HG03571 (cell line): ENCODE measurements around the gene NBDY.
"Not testable (repeated sequence)": the region's sequence is repeated elsewhere in the genome, so short reads cannot be mapped to it uniquely, and the experiment has no call there.

Experiments used
- ATAC-seq: cut with Tn5 transposase; IDR thresholded peaks from one replicate; pipeline ENCODE4 v1.9.1; 2021; ENCODE audit not compliant: unreplicated experiment

NBDY gene

DNA sequence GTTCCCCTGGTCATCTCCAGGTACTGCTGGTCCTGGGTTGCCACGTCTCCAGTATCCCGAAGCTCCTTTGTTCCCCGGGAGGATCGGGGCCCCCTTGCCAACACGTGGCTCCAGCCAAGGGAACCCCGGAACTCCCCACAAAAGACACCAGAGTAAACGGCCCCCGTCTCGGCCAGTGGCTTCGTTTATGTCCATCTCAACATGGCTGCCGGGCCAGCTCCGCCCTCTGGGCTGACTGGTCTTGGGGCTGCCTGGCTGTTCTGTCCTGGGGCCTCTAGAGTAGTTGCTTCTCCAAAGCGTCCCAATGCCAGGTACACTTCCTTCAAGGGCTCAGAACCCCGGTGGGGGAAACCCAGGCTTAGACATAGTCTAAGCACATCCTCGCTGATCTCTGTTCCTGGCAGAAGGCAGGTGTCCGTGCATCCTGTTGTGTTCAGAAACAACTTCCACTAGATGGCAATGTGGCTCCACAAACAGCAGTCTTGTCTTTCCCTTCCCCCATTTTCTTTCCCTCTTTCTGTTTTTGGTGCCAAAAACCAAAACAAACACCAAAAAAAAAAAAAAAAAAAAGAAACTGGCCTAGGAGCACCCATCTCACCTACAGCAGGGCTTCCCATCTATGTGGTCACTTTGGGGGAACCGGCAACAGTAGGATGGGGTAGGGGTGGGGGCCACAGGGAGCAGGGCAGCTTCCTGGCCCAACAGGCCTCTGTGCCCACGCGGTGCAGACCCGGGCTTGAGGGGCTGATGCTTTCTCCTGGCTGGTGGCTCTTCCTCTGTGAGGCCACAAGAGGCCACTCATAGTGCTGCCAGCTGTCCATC, 35.3 kb downstream of the NBDY start:
- ATAC-seq = peak; percentile 57

DNA sequence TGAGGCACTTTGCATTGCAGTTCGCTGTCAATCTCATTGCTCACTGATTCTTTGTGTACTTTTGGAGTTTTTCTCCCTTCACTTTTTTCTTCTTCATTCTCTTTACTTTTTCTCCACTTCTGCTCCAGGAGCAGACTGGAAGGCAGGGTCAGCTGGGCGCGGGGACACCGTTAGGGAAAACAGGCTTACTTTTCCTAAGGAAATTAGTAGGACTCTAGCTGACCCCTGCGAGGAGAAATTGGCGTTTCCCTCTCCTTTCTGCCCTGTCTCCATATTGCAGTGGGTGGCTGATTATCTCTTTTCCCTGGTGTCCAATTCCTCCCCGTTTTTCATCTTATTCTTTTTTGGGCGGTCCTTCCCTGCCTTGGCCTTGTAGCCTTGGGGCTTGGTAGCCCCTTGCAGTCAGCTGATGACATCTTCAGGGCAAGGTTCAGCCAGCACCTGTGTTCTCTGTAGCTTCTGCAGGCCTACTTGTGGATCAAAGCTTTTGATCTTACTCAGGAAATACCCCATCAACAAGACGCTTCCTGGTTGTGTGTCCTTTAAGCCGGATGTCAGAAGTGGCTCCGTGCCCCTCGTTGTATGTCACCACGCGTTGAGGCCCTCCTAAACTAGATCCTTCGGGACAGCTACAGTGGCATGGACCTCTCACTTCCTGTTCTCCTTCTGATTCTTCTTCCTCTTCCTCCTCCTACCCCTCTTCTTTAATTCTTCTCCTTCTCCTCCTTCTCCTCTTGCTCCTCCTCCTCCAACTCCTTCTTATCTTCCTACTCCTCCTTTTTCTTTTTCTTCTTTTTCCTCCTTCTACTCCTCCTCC, 36.1 kb downstream of the NBDY start:
- ATAC-seq = no peak

DNA sequence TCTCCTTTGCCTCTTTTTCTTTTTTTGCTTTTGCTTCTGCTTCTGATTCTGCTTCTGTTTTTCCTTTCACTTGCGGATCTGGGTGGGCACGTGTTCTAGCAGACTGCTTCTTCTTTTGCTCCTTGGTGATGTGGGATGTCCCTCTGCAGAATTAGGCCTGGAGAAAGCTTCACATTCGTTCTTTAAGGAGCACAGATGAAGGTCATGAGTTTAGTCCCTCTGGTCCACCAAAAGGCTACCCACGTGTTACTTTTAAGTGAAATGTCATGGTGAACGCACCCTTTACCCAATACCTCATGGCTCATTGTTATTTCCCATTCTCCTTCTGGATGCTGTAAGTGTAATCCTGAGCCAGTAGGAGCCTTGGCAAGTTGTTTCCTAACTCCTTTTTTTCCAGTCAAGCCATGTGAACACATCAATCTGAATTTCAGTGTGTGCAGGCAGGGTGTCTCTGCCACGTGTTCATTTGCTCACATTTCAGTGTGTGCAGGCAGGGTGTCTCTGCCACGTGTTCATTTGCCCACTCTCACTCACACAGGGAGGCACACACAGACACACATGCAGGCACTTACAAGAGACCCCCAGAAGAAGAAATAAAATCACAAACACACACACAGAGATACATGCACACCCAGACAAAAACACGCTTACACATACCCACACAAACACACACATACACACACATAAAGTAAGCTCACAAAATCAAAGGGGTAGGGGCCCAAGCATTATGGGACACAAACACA, 36.9 kb downstream of the NBDY start:
- ATAC-seq = no peak

DNA sequence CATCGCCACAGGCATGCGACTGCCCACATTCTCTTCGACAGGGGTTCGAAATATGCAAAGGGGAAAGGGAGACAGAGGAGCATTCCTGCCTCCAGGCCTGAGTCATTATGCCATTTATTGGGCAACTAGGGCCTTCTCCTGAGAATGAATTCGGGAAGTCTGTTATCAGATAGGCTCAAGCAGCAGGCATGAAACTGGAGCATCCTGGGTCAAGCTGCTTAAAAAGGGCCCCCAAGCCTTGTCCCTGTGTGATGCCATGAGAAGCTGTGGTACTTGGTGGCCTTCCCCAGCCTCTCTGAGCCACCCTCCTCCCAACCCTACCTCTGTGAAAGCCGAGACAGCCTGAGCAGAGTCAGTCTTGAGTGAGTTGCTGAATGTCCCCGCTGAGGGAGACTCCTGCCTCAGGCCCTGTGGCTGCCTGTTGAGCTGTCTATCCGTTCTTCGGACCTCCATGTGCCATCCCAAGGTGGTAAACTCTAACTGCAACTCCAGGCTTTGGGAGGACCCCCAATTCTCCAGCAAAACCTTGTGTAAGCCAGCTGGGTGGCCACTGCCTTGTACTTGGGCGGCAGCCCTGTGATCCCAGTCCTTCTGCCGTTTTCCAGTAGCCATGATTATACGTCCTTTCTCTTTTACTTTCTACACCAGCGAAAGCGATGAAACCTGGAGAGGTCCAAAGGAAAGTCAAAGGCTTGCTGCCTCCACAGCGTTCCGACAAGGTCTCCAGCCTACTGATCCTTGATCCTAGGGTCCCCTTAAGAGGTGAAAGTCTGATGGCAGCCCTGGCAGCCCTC, 37.7 kb downstream of the NBDY start:
- ATAC-seq = no peak

DNA sequence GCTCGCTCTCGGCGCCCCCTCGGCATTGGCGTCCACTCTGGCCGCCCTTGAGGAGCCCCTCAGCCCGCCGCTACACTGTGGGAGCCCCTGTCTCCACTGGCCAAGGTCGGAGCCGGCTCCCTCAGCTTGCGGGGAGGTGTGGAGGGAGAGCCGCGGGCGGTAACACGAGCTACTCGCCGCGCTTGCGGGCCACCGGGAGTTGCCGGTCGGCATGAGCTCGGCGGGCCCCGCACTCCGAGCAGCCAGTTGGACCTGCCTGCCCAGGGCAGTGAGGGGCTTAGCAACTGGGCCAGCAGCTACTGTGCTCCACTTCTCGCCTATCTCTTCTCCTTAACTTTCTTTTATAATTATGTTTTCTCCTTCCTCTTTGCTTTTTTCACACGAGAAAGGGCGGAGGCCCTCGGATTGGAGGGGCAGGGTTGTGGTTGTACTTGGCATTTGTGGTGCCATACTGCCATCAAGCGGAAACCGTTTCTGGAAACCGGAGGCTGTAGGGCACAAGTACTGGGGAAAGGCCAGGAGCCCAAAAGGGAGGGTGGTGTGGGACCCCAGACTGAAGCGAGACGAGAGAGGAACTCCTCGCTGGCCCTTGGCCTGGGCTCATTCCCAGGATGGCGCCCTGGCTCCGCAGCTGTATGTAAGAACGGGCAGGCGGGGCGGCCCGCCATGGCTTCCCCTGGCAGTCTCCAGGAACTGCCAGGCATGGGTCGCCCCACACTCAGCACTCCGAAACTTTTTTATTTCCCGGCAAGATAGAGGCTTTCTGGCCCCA, 38.5 kb downstream of the NBDY start:
- ATAC-seq = not testable (repeated sequence)

DNA sequence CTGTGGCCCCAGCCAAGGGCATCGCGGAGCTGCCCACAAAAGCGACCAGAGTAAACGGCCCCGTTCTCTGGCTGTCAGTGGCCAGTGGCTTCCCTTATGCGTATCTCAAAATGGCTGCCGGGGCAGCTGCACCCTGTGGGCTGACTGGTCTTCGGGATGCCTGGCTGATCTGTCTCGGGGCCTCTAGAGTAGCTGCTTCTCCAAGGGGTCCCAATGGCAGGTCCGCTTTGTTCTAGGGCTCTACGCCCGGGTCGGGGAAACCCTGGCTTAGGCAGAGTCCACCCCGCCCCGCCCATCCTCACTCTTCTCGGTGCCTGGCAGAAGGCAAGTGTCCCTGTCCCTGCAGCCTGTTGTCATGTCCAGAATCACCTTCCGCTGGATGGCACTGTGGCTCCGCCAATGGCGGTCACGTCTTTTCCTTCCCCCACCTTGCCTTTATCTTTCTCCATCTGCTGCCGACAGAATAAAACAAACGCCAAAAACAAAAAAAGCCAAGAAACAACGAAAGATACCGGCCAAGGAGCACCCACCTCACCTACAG, 39.1 kb downstream of the NBDY start:
- not testable (repeated sequence) for ATAC-seq

DNA sequence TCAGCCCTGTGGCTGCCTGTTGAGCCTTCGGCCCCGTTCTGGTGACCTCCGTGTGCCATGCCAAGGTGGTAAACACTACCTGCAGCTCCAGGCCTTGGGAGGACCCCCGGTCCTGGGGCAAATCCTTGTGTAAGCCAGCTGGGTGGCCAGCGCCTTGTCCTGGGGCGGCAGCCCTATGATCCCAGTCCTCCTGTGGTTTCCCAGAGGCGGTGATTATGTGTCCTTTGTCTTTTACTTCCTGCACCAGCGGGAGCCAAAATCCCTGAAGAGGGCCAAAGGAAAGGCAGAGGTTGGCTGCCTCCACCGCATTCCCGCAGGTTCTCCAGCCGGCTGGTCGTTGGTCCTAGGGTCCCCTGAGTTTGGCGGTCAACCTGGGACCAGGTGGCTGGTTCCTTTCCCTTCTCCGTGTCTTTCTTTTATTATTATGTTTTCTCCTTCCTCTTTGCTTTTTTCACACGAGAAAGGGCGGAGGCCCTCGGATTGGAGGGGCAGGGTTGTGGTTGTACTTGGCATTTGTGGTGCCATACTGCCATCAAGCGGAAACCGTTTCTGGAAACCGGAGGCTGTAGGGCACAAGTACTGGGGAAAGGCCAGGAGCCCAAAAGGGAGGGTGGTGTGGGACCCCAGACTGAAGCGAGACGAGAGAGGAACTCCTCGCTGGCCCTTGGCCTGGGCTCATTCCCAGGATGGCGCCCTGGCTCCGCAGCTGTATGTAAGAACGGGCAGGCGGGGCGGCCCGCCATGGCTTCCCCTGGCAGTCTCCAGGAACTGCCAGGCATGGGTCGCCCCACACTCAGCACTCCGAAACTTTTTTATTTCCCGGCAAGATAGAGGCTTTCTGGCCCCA, 43.9 kb downstream of the NBDY start:
- not testable (repeated sequence) for ATAC-seq

DNA sequence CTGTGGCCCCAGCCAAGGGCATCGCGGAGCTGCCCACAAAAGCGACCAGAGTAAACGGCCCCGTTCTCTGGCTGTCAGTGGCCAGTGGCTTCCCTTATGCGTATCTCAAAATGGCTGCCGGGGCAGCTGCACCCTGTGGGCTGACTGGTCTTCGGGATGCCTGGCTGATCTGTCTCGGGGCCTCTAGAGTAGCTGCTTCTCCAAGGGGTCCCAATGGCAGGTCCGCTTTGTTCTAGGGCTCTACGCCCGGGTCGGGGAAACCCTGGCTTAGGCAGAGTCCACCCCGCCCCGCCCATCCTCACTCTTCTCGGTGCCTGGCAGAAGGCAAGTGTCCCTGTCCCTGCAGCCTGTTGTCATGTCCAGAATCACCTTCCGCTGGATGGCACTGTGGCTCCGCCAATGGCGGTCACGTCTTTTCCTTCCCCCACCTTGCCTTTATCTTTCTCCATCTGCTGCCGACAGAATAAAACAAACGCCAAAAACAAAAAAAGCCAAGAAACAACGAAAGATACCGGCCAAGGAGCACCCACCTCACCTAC, 44.5 kb downstream of the NBDY start:
- ATAC-seq = not testable (repeated sequence)

DNA sequence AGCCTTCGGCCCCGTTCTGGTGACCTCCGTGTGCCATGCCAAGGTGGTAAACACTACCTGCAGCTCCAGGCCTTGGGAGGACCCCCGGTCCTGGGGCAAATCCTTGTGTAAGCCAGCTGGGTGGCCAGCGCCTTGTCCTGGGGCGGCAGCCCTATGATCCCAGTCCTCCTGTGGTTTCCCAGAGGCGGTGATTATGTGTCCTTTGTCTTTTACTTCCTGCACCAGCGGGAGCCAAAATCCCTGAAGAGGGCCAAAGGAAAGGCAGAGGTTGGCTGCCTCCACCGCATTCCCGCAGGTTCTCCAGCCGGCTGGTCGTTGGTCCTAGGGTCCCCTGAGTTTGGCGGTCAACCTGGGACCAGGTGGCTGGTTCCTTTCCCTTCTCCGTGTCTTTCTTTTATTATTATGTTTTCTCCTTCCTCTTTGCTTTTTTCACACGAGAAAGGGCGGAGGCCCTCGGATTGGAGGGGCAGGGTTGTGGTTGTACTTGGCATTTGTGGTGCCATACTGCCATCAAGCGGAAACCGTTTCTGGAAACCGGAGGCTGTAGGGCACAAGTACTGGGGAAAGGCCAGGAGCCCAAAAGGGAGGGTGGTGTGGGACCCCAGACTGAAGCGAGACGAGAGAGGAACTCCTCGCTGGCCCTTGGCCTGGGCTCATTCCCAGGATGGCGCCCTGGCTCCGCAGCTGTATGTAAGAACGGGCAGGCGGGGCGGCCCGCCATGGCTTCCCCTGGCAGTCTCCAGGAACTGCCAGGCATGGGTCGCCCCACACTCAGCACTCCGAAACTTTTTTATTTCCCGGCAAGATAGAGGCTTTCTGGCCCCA, 49.3 kb downstream of the NBDY start:
- ATAC-seq = not testable (repeated sequence)

DNA sequence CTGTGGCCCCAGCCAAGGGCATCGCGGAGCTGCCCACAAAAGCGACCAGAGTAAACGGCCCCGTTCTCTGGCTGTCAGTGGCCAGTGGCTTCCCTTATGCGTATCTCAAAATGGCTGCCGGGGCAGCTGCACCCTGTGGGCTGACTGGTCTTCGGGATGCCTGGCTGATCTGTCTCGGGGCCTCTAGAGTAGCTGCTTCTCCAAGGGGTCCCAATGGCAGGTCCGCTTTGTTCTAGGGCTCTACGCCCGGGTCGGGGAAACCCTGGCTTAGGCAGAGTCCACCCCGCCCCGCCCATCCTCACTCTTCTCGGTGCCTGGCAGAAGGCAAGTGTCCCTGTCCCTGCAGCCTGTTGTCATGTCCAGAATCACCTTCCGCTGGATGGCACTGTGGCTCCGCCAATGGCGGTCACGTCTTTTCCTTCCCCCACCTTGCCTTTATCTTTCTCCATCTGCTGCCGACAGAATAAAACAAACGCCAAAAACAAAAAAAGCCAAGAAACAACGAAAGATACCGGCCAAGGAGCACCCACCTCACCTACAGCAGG, 50.0 kb downstream of the NBDY start:
- ATAC-seq = not testable (repeated sequence)

DNA sequence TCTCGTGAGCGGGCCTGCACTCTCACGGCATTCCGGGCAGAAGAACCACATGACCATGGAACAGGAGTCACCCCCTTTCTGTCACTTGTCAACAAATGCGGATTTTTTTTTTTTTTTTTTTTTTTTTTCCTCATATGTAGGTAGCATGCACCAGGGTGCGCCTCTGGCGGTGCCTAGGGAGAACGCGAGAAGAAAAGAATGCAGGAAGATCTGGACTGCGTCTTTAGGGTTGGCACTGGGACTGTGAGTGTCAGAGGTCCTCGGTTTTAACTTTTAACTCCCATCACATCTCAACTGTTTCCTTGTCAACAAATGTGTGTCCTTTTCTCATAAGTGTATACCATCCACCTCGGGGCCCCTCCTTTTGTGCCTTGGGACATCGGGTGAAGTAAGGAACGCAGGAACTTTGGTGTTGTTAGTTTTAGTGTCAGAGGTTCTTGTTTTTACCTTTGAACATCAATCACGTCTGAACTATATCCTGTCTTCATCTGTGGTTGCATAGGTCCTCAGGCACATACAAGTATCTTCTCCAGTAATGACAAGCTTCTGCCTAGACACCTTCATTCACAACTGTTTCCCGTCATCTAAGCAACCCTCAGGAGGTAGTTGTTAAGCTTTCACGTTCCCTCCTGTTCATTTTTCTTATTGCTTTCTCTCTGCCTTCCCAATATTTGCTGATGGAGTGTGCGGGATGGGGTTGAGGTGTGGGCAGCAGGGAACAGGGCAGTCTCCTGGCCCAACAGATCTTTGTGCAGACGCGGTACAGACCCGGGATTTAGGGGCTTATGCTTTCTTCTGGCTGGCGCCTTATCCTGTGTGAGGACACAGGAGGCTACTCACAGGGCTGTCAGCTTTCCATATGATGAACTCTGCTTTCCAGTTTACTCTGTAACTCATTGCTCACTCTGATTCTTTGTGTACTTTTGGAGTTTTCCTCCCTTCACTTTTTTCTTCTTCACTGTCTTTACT, 51.9 kb downstream of the NBDY start:
- not testable (repeated sequence) for ATAC-seq

DNA sequence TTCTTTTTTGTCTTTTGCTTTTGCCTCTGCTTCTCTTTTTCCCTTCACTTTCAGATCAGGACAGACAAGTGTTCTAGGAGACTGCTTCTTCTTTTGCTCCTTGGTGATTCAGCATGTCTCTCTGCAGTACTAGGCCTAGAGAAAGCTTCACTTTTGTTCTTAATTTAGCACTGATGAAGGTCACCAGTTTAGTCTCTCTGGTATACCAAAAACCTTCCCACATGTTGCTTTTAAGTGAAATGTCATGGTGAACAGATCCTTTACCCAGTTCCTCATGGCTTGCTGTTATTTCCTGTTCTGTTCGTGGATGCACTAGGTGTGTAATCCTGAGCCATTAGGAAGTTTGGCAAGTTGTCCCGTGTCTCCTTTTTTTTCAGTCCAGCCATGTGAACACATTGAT, 53.3 kb downstream of the NBDY start:
- ATAC-seq = no peak

DNA sequence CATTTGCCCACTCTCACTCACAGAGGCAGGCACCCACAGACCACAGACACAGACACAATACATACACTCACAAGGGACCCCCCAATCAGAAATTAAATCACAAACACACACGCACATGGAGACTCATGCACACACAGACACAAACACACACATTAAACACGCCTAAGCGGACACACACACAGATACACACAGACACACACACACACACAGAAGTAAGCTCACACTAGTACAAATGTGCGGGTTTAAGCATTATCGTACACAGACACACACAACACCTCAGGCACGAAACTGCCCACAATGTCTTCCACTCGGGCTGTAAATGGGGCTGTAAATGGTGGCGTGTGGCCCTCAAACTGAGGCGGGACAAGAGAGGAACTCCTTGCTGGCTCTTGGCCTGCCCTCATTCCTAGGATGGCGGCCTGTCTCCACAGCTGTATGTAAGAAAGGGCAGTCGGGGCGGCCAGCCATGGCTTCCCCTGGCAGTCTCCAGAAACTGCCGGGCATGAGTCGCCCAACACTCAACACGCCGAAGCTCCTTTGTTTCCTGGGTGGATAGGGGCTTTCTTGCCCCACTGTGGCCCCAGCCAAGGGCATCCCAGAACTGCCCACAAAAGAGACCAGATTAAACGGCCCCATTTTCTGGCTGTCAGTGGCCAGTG, 53.9 kb downstream of the NBDY start:
- ATAC-seq = no peak

DNA sequence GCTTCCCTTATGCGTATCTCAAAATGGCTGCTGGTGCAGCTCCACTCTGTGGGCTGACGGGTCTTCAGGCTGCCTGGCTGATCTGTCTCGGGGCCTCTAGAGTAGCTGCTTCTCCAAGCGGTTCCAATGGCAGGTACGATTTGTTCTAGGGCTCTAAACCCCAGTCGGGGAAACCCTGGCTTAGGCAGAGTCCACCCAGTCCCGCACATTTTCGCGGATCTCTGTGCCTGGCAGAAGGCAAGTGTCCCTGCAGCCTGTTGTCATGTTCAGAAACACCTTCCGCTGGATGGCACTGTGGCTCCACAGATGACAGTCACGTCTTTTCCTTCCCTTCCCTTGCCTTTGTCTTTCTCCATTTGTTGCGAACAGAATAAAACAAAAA, 54.4 kb downstream of the NBDY start:
- no peak for ATAC-seq

DNA sequence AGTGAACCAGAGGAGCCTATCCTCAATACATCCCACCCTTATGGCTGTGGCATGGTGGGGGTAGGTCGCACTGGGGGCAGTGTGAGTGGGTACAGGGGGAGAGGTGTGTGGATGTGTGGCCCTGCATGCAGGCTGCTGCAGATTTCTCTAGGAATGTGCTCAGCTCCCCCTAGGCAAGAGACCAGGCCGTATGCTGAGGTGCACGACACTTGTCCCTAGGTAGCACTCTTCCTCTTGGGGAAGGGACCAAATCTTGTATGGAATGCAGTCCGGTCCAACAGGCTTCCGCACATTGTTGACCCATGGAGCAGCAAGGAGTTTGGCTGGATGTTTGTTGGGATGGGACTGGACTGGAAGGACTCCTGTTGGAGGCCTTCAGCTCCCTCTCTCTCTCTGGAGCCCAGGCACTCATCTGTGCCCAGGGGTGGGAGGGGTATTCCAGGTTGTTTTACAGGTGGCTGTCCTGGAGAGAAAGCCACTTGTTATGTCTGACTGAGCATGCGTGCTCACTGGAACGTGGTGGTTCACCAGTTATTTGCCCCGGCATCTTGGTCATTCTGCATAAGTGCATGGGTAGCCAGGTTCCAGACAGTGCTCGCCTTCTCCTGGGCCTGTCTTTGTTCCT, 55.1 kb downstream of the NBDY start:
- ATAC-seq = no peak
